ENCODE measurements around the gene RPL11.
"Not testable (repeated sequence)": the region's sequence is repeated elsewhere in the genome, so short reads cannot be mapped to it uniquely, and the experiment has no call there.

RPL11 gene

GRCh38 chr1:23691499-23692307, at the start of gene RPL11:
Gene RPL11 (plus strand): TSS chr1:23691806. CDS start chr1:23691824, 18 bp downstream.
- DNase-seq, result peak; percentile 87 to 89

- no peak for DNase-seq
Observed at GRCh38 chr1:23643736-23644554, 47.7 kb upstream of the RPL11 start.

GRCh38 chr1:23644555-23644866, 47.1 kb upstream of the RPL11 start:
- DNase-seq, result no peak

GRCh38 chr1:23645338-23645737, 46.3 kb upstream of the RPL11 start:
- no peak for DNase-seq

- DNase-seq, result no peak
Observed at GRCh38 chr1:23646091-23646490, 45.5 kb upstream of the RPL11 start.

GRCh38 chr1:23646541-23646940, 45.1 kb upstream of the RPL11 start:
- no peak for DNase-seq

GRCh38 chr1:23648576-23648975, 43.0 kb upstream of the RPL11 start:
- no peak for DNase-seq

- not testable (repeated sequence) for DNase-seq
Observed at GRCh38 chr1:23649157-23649556, 42.4 kb upstream of the RPL11 start.

GRCh38 chr1:23650344-23650990, 41.1 kb upstream of the RPL11 start:
- no peak for DNase-seq

- DNase-seq, result no peak
Observed at GRCh38 chr1:23651069-23651808, 40.4 kb upstream of the RPL11 start.

GRCh38 chr1:23657659-23658275, 33.8 kb upstream of the RPL11 start:
- DNase-seq, result peak; percentile 40 to 65

- DNase-seq, result no peak
Observed at GRCh38 chr1:23660671-23661070, 30.9 kb upstream of the RPL11 start.

- DNase-seq, result no peak
Observed at GRCh38 chr1:23661887-23662286, 29.7 kb upstream of the RPL11 start.

GRCh38 chr1:23664837-23665795, 26.5 kb upstream of the RPL11 start:
- DNase-seq, result peak in 1 of 2 donors; percentile 14

GRCh38 chr1:23667411-23667810, 24.2 kb upstream of the RPL11 start:
- no peak for DNase-seq

GRCh38 chr1:23670709-23671108, 20.9 kb upstream of the RPL11 start:
- no peak for DNase-seq

GRCh38 chr1:23673086-23673813, 18.4 kb upstream of the RPL11 start:
- peak in 1 of 2 donors; percentile 36 for DNase-seq

- DNase-seq, result no peak
Observed at GRCh38 chr1:23679815-23680214, 11.8 kb upstream of the RPL11 start.

GRCh38 chr1:23682946-23683345, 8.7 kb upstream of the RPL11 start:
- no peak for DNase-seq

- no peak for DNase-seq
Observed at GRCh38 chr1:23684415-23684814, 7.2 kb upstream of the RPL11 start.

- not testable (repeated sequence) for DNase-seq
Observed at GRCh38 chr1:23685197-23685596, 6.4 kb upstream of the RPL11 start.
